ENCODE data around the gene ZBTB8OS. TPM values are rescaled to one million over a fixed set of nuclear protein-coding genes. Genes with fewer than 3 reads are reported as not detected.

The ZBTB8OS gene
- total RNA-seq, 1 experiment from 2014 or later = 49.2 TPM

- Histone ChIP-seq H3K9ac (ENCODE audit: low read length) (no peak overlapping the region), H3K9me3 (ENCODE audit: control insufficient read depth in 1 of 2, insufficient read depth in 1 of 2, low read depth in 1 of 2, low read length in 2 of 2) (no peaks in the 10 kb centered on the region), H3K27me3 (ENCODE audit: insufficient read depth, low read length) (no peaks in the 10 kb centered on the region), H3K27ac (ENCODE audit: low read depth, low read length) (no peak overlapping the region), H4K20me1 (ENCODE audit: insufficient read depth) (no peaks in the 10 kb centered on the region), H3K4me1 (ENCODE audit: control insufficient read depth in 1 of 2, insufficient read depth in 2 of 2, low read length in 2 of 2) (no peaks in the 10 kb centered on the region), H3K4me2 (ENCODE audit: low read length) (no peak overlapping the region), H3K4me3 (replicated peaks in 1 of 2; ENCODE audit: low read depth in 1 of 2, low read length in 2 of 2) (no peak overlapping the region), H3K9me2 (ENCODE audit: insufficient read depth) (no peaks in the 10 kb centered on the region), H3K36me3 (ENCODE audit: control insufficient read depth in 1 of 2, insufficient read depth in 2 of 2, low read length in 2 of 2) (peaks cover 7 to 9% of the 10 kb centered on the region in 2 experiments; a peak in 3 of 4 replicates), H2AFZ (ENCODE audit: low read depth, low read length, poor library complexity, severe bottlenecking) (no peak overlapping the region), H3K79me2 (ENCODE audit: insufficient read depth, low read length) (peaks cover 13% of the 10 kb centered on the region; the same call in 1 of the 2 replicates)
- no peak for ATAC-seq
- BruUV-seq (replicated peaks) = no TSS peak
- no peak for DNase-seq (ENCODE audit: low read depth, low spot score)
- RAD21 ChIA-PET (ENCODE audit: low non-redundant PET in 1 of 2, low total read pairs in 2 of 2, uncharacterized antibody in 2 of 2, unreplicated experiment in 2 of 2) = no interaction called here
- intact Hi-C loops (cut with micrococcal nuclease) = no loop called here
- POLR2A ChIA-PET = no interaction called here
- TF ChIP-seq ATF3 (IDR thresholded peaks at IDR 0.05) = no peak
- no peak for TF ChIP-seq JUND (IDR thresholded peaks at IDR 0.05)
- no peak for TF ChIP-seq SIN3A (IDR thresholded peaks at IDR 0.05; ENCODE audit: low read depth)
- no peak for TF ChIP-seq ELF1 (IDR thresholded peaks at IDR 0.05; ENCODE audit: borderline replicate concordance, low read depth)
- TF ChIP-seq EGR1 (IDR thresholded peaks at IDR 0.05; ENCODE audit: low read depth) = no peak
- TF ChIP-seq CTCF (IDR thresholded peaks at IDR 0.05 in 2 of 3, conservative IDR thresholded peaks at IDR 0.05 in 1 of 3; ENCODE audit: borderline replicate concordance in 1 of 3, insufficient read depth in 1 of 3, low read depth in 2 of 3, low read length in 2 of 3) = no peak
- CTCF ChIA-PET = no interaction called here
Measured at GRCh38 chr1:32626176-32626575, 24.2 kb downstream of the ZBTB8OS start.

GRCh38 chr1:32623775-32624174, 26.6 kb downstream of the ZBTB8OS start:
- CTCF ChIA-PET = no interaction called here
- ATAC-seq (no peak), DNase-seq (ENCODE audit: low read depth, low spot score) (no peak)
- RAD21 ChIA-PET (ENCODE audit: low non-redundant PET in 1 of 2, low total read pairs in 2 of 2, uncharacterized antibody in 2 of 2, unreplicated experiment in 2 of 2) = no interaction called here
- Histone ChIP-seq H4K20me1 (ENCODE audit: insufficient read depth) (no peaks in the 10 kb centered on the region), H3K9me3 (ENCODE audit: control insufficient read depth in 1 of 2, insufficient read depth in 1 of 2, low read depth in 1 of 2, low read length in 2 of 2) (no peaks in the 10 kb centered on the region), H3K9ac (ENCODE audit: low read length) (no peak overlapping the region), H3K27ac (ENCODE audit: low read depth, low read length) (no peak overlapping the region), H3K4me2 (ENCODE audit: low read length) (no peak overlapping the region), H2AFZ (ENCODE audit: low read depth, low read length, poor library complexity, severe bottlenecking) (no peak overlapping the region), H3K27me3 (ENCODE audit: insufficient read depth, low read length) (no peaks in the 10 kb centered on the region), H3K4me1 (ENCODE audit: control insufficient read depth in 1 of 2, insufficient read depth in 2 of 2, low read length in 2 of 2) (no peaks in the 10 kb centered on the region), H3K4me3 (replicated peaks in 1 of 2; ENCODE audit: low read depth in 1 of 2, low read length in 2 of 2) (no peak overlapping the region), H3K79me2 (ENCODE audit: insufficient read depth, low read length) (0 out of 2 replicates have a peak, but pooled peaks cover 8% of the 10 kb centered on the region), H3K36me3 (ENCODE audit: control insufficient read depth in 1 of 2, insufficient read depth in 2 of 2, low read length in 2 of 2) (peaks cover 6 to 7% of the 10 kb centered on the region in 2 experiments; a peak in 3 of 4 replicates), H3K9me2 (ENCODE audit: insufficient read depth) (no peaks in the 10 kb centered on the region)
- intact Hi-C loops (cut with micrococcal nuclease) = no loop called here
- POLR2A ChIA-PET = no interaction called here
- BruUV-seq (replicated peaks) = no TSS peak
- TF ChIP-seq FOSL1 (IDR thresholded peaks at IDR 0.05; ENCODE audit: low read depth) (no peak), SRF (IDR thresholded peaks at IDR 0.05; ENCODE audit: low read depth) (no peak), SIN3A (IDR thresholded peaks at IDR 0.05; ENCODE audit: low read depth) (no peak), EGR1 (IDR thresholded peaks at IDR 0.05; ENCODE audit: low read depth) (no peak), REST (IDR thresholded peaks at IDR 0.05; ENCODE audit: low read depth) (no peak), POLR2A (IDR thresholded peaks at IDR 0.05; ENCODE audit: borderline replicate concordance, extremely low read depth, insufficient read depth, insufficient read length) (no peak), JUND (IDR thresholded peaks at IDR 0.05) (no peak), RAD21 (IDR thresholded peaks at IDR 0.05; ENCODE audit: low read depth) (no peak), ELF1 (IDR thresholded peaks at IDR 0.05; ENCODE audit: borderline replicate concordance, low read depth) (no peak), POLR2AphosphoS5 (IDR thresholded peaks at IDR 0.05; ENCODE audit: low read depth, low read length) (no peak), ZFX (IDR thresholded peaks at IDR 0.05) (no peak), EZH2phosphoT487 (IDR thresholded peaks at IDR 0.05; ENCODE audit: borderline replicate concordance) (no peak), TCF7L2 (IDR thresholded peaks at IDR 0.05; ENCODE audit: borderline replicate concordance, extremely low read depth, insufficient read depth, insufficient read length) (no peak), ZNF274 (IDR thresholded peaks at IDR 0.05; ENCODE audit: low read depth, low read length) (no peak)

All from HCT116 (cell line).